Stromal cell of bone marrow (primary cell): Measurements from ENCODE around the gene SIGLEC7.
A peak's percentile ranks its signal among the peaks of the same experiment; 100 is the strongest.

ENCODE experiments used
- DNase-seq: peaks from one replicate; pipeline ENCODE4 v3.0.0-alpha.2; 2012; ENCODE audit warnings: low read depth

Gene SIGLEC7

GRCh38 chr19:51169283-51169918, 27.3 kb downstream of the SIGLEC7 start:
- DNase-seq = peak; percentile 35

GRCh38 chr19:51172223-51172622, 30.1 kb downstream of the SIGLEC7 start:
- DNase-seq = no peak

- no peak for DNase-seq
Observed at GRCh38 chr19:51173681-51174080, 31.6 kb downstream of the SIGLEC7 start.

- DNase-seq = no peak
Observed at GRCh38 chr19:51179256-51179655, 37.2 kb downstream of the SIGLEC7 start.

- DNase-seq = no peak
Observed at GRCh38 chr19:51181377-51181912, 39.3 kb downstream of the SIGLEC7 start.

- no peak for DNase-seq
Observed at GRCh38 chr19:51181913-51182419, 39.9 kb downstream of the SIGLEC7 start.

- DNase-seq = no peak
Observed at GRCh38 chr19:51183629-51184028, 41.5 kb downstream of the SIGLEC7 start.

GRCh38 chr19:51185069-51185867, 43.2 kb downstream of the SIGLEC7 start:
- DNase-seq = no peak

- DNase-seq = no peak
Observed at GRCh38 chr19:51185868-51186215, 43.7 kb downstream of the SIGLEC7 start.

- no peak for DNase-seq
Observed at GRCh38 chr19:51186323-51186722, 44.2 kb downstream of the SIGLEC7 start.

GRCh38 chr19:51187395-51188226, 45.5 kb downstream of the SIGLEC7 start:
- DNase-seq = no peak

GRCh38 chr19:51188227-51188559, 46.1 kb downstream of the SIGLEC7 start:
- no peak for DNase-seq

GRCh38 chr19:51192689-51193088, 50.6 kb downstream of the SIGLEC7 start:
- DNase-seq = no peak

GRCh38 chr19:51194527-51195315, 52.6 kb downstream of the SIGLEC7 start:
- DNase-seq = no peak

- no peak for DNase-seq
Observed at GRCh38 chr19:51195316-51195586, 53.1 kb downstream of the SIGLEC7 start.

- no peak for DNase-seq
Observed at GRCh38 chr19:51195616-51196015, 53.5 kb downstream of the SIGLEC7 start.

- DNase-seq = no peak
Observed at GRCh38 chr19:51196181-51196580, 54.1 kb downstream of the SIGLEC7 start.

GRCh38 chr19:51198641-51199040, 56.5 kb downstream of the SIGLEC7 start:
- no peak for DNase-seq

GRCh38 chr19:51200071-51200666, 58.1 kb downstream of the SIGLEC7 start:
- no peak for DNase-seq

GRCh38 chr19:51201712-51202111, 59.6 kb downstream of the SIGLEC7 start:
- no peak for DNase-seq
